IMR-90 (cell line): Measurements from ENCODE around the gene MRC1. TPM values are rescaled to one million over a fixed set of nuclear protein-coding genes. Genes with fewer than 3 reads are reported as not detected.

Experiments
- ATAC-seq: fragments of 200-7000 bp; cut with Tn5 transposase; 2 replicates; pipeline ENCODE4 v1.9.1; 2020; ENCODE audit warnings: low read depth, mild to moderate bottlenecking, moderate library complexity
- BruUV-seq: library from RNA; stranded (reverse); fragments of 400-500 nt; replicated peaks from 2 replicates; lab custom pipeline; 2021; lab: Mats Ljungman, UMichigan
- CTCF ChIA-PET: fragments of 300-600 bp; formaldehyde crosslinking; extraction: SDS; loops from one replicate; lab custom pipeline; 2021; ENCODE audit warnings: antibody characterized with exemption; lab: Yijun Ruan, JAX
- POLR2A ChIA-PET: fragments of 300-600 bp; sonication (Branson Sonifier 250); formaldehyde crosslinking; loops from one replicate; lab custom pipeline; 2022; ENCODE audit warnings: antibody characterized with exemption; ENCODE audit not compliant: unreplicated experiment; lab: Charles Lee
- DNase-seq: peaks from one replicate; pipeline ENCODE4 v3.0.0; 2013
- H2AFZ ChIP-seq: replicated peaks from 2 replicates; pipeline ENCODE3; 2013; ENCODE audit warnings: low read length, mild to moderate bottlenecking; ENCODE audit not compliant: poor library complexity
- H2AK5ac ChIP-seq: 2 replicates; pipeline ENCODE4 v1.6.1; 2013; ENCODE audit warnings: low read depth, low read length, inconsistent platforms
- H2AK9ac ChIP-seq: replicated peaks from 2 replicates; pipeline ENCODE3; 2013; ENCODE audit warnings: mild to moderate bottlenecking, low read depth, low read length, moderate library complexity; ENCODE audit not compliant: poor library complexity
- H2BK120ac ChIP-seq: 2 replicates; pipeline ENCODE4 v1.6.1; 2013; ENCODE audit warnings: low read depth, low read length, inconsistent platforms
- H2BK15ac ChIP-seq: 3 replicates; pipeline ENCODE4 v1.6.1; 2013; ENCODE audit warnings: low read depth, low read length, inconsistent platforms
- H2BK20ac ChIP-seq: 2 replicates; pipeline ENCODE4 v1.6.1; 2013; ENCODE audit warnings: low read depth, mild to moderate bottlenecking, inconsistent platforms, low read length, moderate library complexity
- H2BK5ac ChIP-seq: 2 replicates; pipeline ENCODE4 v1.6.1; 2013; ENCODE audit warnings: mild to moderate bottlenecking, low read depth, low read length, inconsistent platforms; ENCODE audit not compliant: poor library complexity, severe bottlenecking
- H3K14ac ChIP-seq: replicated peaks from 2 replicates; pipeline ENCODE4 v1.6.1; 2013; ENCODE audit warnings: low read depth, low read length, inconsistent platforms
- H3K18ac ChIP-seq: 2 replicates; pipeline ENCODE4 v1.6.1; 2013; ENCODE audit warnings: low read depth, low read length, control low read depth
- H3K23ac ChIP-seq: 2 replicates; pipeline ENCODE4 v1.6.1; 2013; ENCODE audit warnings: low read depth, low read length, inconsistent platforms
- H3K27ac ChIP-seq: 2 replicates; pipeline ENCODE4 v1.5.1; 2013; ENCODE audit warnings: mild to moderate bottlenecking, control low read depth, low read length; ENCODE audit not compliant: insufficient read depth
- H3K27me3 ChIP-seq: 2 replicates; pipeline ENCODE4 v1.6.1; 2013; ENCODE audit warnings: low read length; ENCODE audit not compliant: control insufficient read depth, insufficient read depth
- H3K36me3 ChIP-seq: 2 replicates; pipeline ENCODE4 v1.6.1; 2013; ENCODE audit warnings: low read length, mixed read lengths; ENCODE audit not compliant: control insufficient read depth, insufficient read depth
- H3K4ac ChIP-seq: 2 replicates; pipeline ENCODE4 v1.6.1; 2013; ENCODE audit warnings: low read depth, low read length, inconsistent platforms
- H3K4me1 ChIP-seq: 2 replicates; pipeline ENCODE4 v1.6.1; 2013; ENCODE audit warnings: low read length, mixed read lengths; ENCODE audit not compliant: control insufficient read depth, insufficient read depth
- H3K4me2 ChIP-seq: 2 replicates; pipeline ENCODE4 v1.6.1; 2013; ENCODE audit warnings: low read depth, mild to moderate bottlenecking, control low read depth, low read length, moderate library complexity
- H3K4me3 ChIP-seq: 2 replicates; pipeline ENCODE4 v1.5.1; 2013; ENCODE audit warnings: low read depth, mild to moderate bottlenecking, control low read depth, low read length, moderate library complexity; ENCODE audit not compliant: insufficient read depth
- H3K56ac ChIP-seq: 2 replicates; pipeline ENCODE4 v1.6.1; 2013; ENCODE audit warnings: low read length, inconsistent platforms; ENCODE audit not compliant: insufficient read depth; ENCODE audit errors: extremely low read depth
- H3K79me1 ChIP-seq, 2 experiments: 2 replicates each; pipeline ENCODE4 v1.6.1; 2013; ENCODE audit warnings: low read length in 2 of 2, inconsistent platforms in 1 of 2, low read depth in 1 of 2
- H3K9ac ChIP-seq: 2 replicates; pipeline ENCODE4 v1.6.1; 2013; ENCODE audit warnings: low read depth, low read length, control low read depth
- H3K9me1 ChIP-seq: 2 replicates; pipeline ENCODE4 v1.6.1; 2013; ENCODE audit warnings: low read length, inconsistent platforms; ENCODE audit not compliant: insufficient read depth
- H3K9me3 ChIP-seq: 2 replicates; pipeline ENCODE4 v1.6.1; 2013; ENCODE audit warnings: low read length; ENCODE audit not compliant: control insufficient read depth, insufficient read depth
- H4K20me1 ChIP-seq: 2 replicates; pipeline ENCODE4 v1.6.1; 2013; ENCODE audit warnings: low read length, inconsistent platforms; ENCODE audit not compliant: insufficient read depth
- H4K5ac ChIP-seq: 2 replicates; pipeline ENCODE4 v1.6.1; 2013; ENCODE audit warnings: mild to moderate bottlenecking, low read depth, low read length, control low read depth
- H4K8ac ChIP-seq, 2 experiments: 2 replicates each; pipeline ENCODE4 v1.6.1; 2013; ENCODE audit warnings: low read depth in 2 of 2, low read length in 2 of 2, control low read depth in 1 of 2, inconsistent platforms in 1 of 2
- H4K91ac ChIP-seq: 2 replicates; pipeline ENCODE4 v1.6.1; 2013; ENCODE audit warnings: low read depth, low read length, inconsistent platforms; ENCODE audit not compliant: insufficient read depth
- BHLHE40 ChIP-seq: fragments of 150-350 bp; IDR thresholded peaks from 2 replicates; pipeline ENCODE4 v1.6.1; 2016; ENCODE audit warnings: mild to moderate bottlenecking, low read depth, low read length
- CEBPB ChIP-seq: IDR thresholded peaks from 2 replicates; pipeline ENCODE4 v1.6.1; 2012; ENCODE audit warnings: low read depth, low read length, improper control_type of control experiment
- FOS ChIP-seq: fragments of 150-350 bp; IDR thresholded peaks from 2 replicates; pipeline ENCODE4 v1.6.1; 2016; ENCODE audit warnings: low read depth, low read length
- MXI1 ChIP-seq: IDR thresholded peaks from 2 replicates; pipeline ENCODE4 v1.6.1; 2012; ENCODE audit warnings: low read depth, mild to moderate bottlenecking, low read length, moderate library complexity, borderline replicate concordance
- NFE2L2 ChIP-seq: fragments of 150-350 bp; IDR thresholded peaks from 2 replicates; pipeline ENCODE4 v1.6.1; 2016; ENCODE audit warnings: low read depth, mild to moderate bottlenecking, low read length
- POLR2A ChIP-seq: IDR thresholded peaks from 2 replicates; pipeline ENCODE4 v1.6.1; 2012; ENCODE audit warnings: mild to moderate bottlenecking, low read depth, low read length
- RAD21 ChIP-seq: IDR thresholded peaks from 2 replicates; pipeline ENCODE4 v1.6.1; 2012; ENCODE audit warnings: low read length, improper control_type of control experiment
- RCOR1 ChIP-seq: IDR thresholded peaks from 2 replicates; pipeline ENCODE4 v1.6.1; 2012; ENCODE audit warnings: mild to moderate bottlenecking, low read length, improper control_type of control experiment; ENCODE audit not compliant: insufficient replicate concordance
- SMC3 ChIP-seq: fragments of 150-350 bp; IDR thresholded peaks from 2 replicates; pipeline ENCODE4 v1.6.1; 2016; ENCODE audit warnings: low read depth, mild to moderate bottlenecking, antibody characterized with exemption, low read length, moderate library complexity
- WGBS, 2 experiments: methylation state at CpG; one replicate each; pipeline versions ENCODE4 v1.1.5 to v1.1.7; 2013; ENCODE audit warnings: missing lambda C conversion rate in 2 of 2; ENCODE audit not compliant: insufficient read length in 1 of 2; ENCODE audit errors: extremely low coverage in 2 of 2; 5-methylcytosine and 5-hydroxymethylcytosine counted together
- dilution Hi-C: fragments of 300-500 bp; cut with HindIII; formaldehyde crosslinking; loops from one replicate; pipeline ENCODE4 v1.14.3; 2018; ENCODE audit warnings: low sequenced_read_pairs; ENCODE audit not compliant: unreplicated experiment
- in situ Hi-C: fragments of 300-500 bp; cut with MboI; formaldehyde crosslinking; loops from 3 replicates; pipeline ENCODE4 v1.14.3; 2019; ENCODE audit warnings: low sequenced_read_pairs, inconsistent platforms, mixed read lengths
- intact Hi-C: fragments of 100-400 bp; cut with micrococcal nuclease; formaldehyde crosslinking; loops from 2 replicates; pipeline ENCODE4 v1.10.0; 2022
- polyA plus RNA-seq, 3 experiments: library from polyadenylated mRNA; depleted of rRNA; stranded (reverse); fragments of >200 nt; gene quantifications; 2 replicates each; pipeline ENCODE4 v1.2.3, GENCODE V29; 2012; ENCODE audit warnings: low replicate concordance in 1 of 3
- total RNA-seq: library from RNA; depleted of rRNA; stranded (reverse); fragments of >200 nt; gene quantifications from 2 replicates; pipeline ENCODE4 v1.2.3, GENCODE V29; 2012
- TF ChIP-seq, protein P1 (sequence below): fragments of 150-350 bp; IDR thresholded peaks from 2 replicates; pipeline ENCODE4 v1.6.1; 2016; ENCODE audit warnings: low read depth, mild to moderate bottlenecking, low read length, moderate library complexity, borderline replicate concordance
- TF ChIP-seq, protein P2 (sequence below): conservative IDR thresholded peaks from 2 replicates; pipeline ENCODE4 v1.5.1; 2012; ENCODE audit warnings: mild to moderate bottlenecking, low read depth, low read length, improper control_type of control experiment

Gene MRC1
- total and polyA plus RNA-seq, 2 of the 4 experiments (the other 2 are of a cell fraction): not detected

DNA sequence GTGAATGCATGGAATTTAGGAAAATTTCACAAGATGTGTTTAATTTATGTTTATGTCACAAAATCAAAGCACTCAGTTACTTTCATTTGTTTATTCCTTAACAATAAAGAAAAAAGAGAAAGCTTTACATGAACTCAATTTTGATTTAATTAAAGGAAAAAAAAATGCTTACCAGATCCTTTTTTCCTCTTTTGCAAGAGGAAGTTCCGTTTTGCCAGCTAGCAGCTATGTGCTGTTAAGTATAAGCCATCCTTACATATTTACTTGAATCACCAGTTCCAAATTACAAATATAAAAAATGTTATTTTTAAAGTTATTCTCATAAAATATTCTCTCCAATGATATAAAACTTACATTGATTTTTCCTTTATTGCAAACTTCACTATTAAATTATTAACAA lies 12.7 kb downstream of the MRC1 start:
- Histone ChIP-seq H3K9ac (no peak overlapping the region), H3K18ac (no peak overlapping the region)
- in situ Hi-C loops: no loop called here

More for the DNA sequence above, 12.7 kb downstream of the MRC1 start:
- Histone ChIP-seq H4K5ac (no peak overlapping the region), H3K9me3 (no peaks in the 10 kb centered on the region), H2BK120ac (no peak overlapping the region), H3K4me1 (no peaks in the 10 kb centered on the region), H3K36me3 (no peaks in the 10 kb centered on the region), H4K20me1 (no peaks in the 10 kb centered on the region), H3K4me3 (no peak overlapping the region), H4K8ac (no peak overlapping the region), H3K79me1 (no peaks in the 10 kb centered on the region), H2AFZ (no peak overlapping the region), H3K4me2 (no peak overlapping the region), H2BK5ac (no peak overlapping the region), H3K14ac (no peak overlapping the region), H2BK15ac (no peak overlapping the region), H3K9me1 (no peaks in the 10 kb centered on the region), H3K4ac (no peak overlapping the region), H2BK20ac (no peak overlapping the region), H3K27ac (no peak overlapping the region), H3K23ac (no peak overlapping the region), H3K27me3 (peaks cover 18% of the 10 kb centered on the region), H2AK5ac (no peak overlapping the region), H3K56ac (no peak overlapping the region), H4K91ac (no peak overlapping the region), H2AK9ac (no peak overlapping the region)
- intact Hi-C loops (no loop called here), dilution Hi-C loops (no loop called here)
- no peak for DNase-seq
- TF ChIP-seq CEBPB (no peak), NFE2L2 (no peak), SMC3 (no peak), BHLHE40 (no peak), MXI1 (no peak), FOS (no peak), POLR2A (no peak), RCOR1 (no peak), RAD21 (no peak)
- TF ChIP-seq, protein P1, sequence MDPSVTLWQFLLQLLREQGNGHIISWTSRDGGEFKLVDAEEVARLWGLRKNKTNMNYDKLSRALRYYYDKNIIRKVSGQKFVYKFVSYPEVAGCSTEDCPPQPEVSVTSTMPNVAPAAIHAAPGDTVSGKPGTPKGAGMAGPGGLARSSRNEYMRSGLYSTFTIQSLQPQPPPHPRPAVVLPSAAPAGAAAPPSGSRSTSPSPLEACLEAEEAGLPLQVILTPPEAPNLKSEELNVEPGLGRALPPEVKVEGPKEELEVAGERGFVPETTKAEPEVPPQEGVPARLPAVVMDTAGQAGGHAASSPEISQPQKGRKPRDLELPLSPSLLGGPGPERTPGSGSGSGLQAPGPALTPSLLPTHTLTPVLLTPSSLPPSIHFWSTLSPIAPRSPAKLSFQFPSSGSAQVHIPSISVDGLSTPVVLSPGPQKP: no peak
- TF ChIP-seq, protein P2, sequence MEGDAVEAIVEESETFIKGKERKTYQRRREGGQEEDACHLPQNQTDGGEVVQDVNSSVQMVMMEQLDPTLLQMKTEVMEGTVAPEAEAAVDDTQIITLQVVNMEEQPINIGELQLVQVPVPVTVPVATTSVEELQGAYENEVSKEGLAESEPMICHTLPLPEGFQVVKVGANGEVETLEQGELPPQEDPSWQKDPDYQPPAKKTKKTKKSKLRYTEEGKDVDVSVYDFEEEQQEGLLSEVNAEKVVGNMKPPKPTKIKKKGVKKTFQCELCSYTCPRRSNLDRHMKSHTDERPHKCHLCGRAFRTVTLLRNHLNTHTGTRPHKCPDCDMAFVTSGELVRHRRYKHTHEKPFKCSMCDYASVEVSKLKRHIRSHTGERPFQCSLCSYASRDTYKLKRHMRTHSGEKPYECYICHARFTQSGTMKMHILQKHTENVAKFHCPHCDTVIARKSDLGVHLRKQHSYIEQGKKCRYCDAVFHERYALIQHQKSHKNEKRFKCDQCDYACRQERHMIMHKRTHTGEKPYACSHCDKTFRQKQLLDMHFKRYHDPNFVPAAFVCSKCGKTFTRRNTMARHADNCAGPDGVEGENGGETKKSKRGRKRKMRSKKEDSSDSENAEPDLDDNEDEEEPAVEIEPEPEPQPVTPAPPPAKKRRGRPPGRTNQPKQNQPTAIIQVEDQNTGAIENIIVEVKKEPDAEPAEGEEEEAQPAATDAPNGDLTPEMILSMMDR: no peak
- ATAC-seq: no peak
- BruUV-seq: no TSS peak
- no CpG with 5 or more reads among the region's 1 CpG for WGBS, 2 experiments
- ChIA-PET CTCF (no interaction called here), POLR2A (no interaction called here)
